Brain microvascular endothelial cell (primary cell): ENCODE data around the gene ZNF324.
A peak's percentile ranks its signal among the peaks of the same experiment; 100 is the strongest.

Experiments
- DNase-seq: peaks from one replicate; pipeline ENCODE4 v3.0.0-alpha.2; 2020
- H3K27ac ChIP-seq: fragments of 250-450 bp; sonication (Bioruptor Pico); 2 replicates; pipeline ENCODE4 v1.5.1; 2020; ENCODE audit warnings: mild to moderate bottlenecking, moderate library complexity
- H3K27me3 ChIP-seq: fragments of 250-450 bp; sonication (Bioruptor Pico); replicated peaks from 2 replicates; pipeline ENCODE4 v1.5.1; 2020; ENCODE audit warnings: mild to moderate bottlenecking
- H3K36me3 ChIP-seq: fragments of 250-450 bp; sonication (Bioruptor Pico); replicated peaks from 2 replicates; pipeline ENCODE4 v1.5.1; 2020; ENCODE audit warnings: mild to moderate bottlenecking
- H3K4me3 ChIP-seq: 2 replicates; pipeline ENCODE4 v1.5.1; 2011; ENCODE audit warnings: low read depth, mild to moderate bottlenecking, control low read depth, low read length, moderate library complexity
- CTCF ChIP-seq: IDR thresholded peaks from 2 replicates; pipeline ENCODE4 v1.5.1; 2011; ENCODE audit warnings: low read depth, mild to moderate bottlenecking, moderate library complexity, low read length, control low read depth, inconsistent platforms; ENCODE audit errors: missing control alignments
- in situ Hi-C: cut with HindIII; loops from 2 replicates; pipeline ENCODE4 v1.10.0; 2017; ENCODE audit warnings: low sequenced_read_pairs, low pct_ligation_motif_present

The ZNF324 gene

GRCh38 chr19:58511353-58512208, 44.7 kb downstream of the ZNF324 start, which contains the start of gene SLC27A5:
TSS of gene SLC27A5 (minus strand) at chr19:58511992. CDS start at chr19:58511955, 37 bp downstream.
- no peak for TF ChIP-seq CTCF
- no peak within 1 kb of the TSS for H3K27ac ChIP-seq
- in situ Hi-C loops: no loop called here
- peaks cover 6% of the 10 kb centered on the region for H3K36me3 ChIP-seq
- no peaks in the 10 kb centered on the region for H3K27me3 ChIP-seq
- no peak within 1 kb of the TSS for H3K4me3 ChIP-seq
- DNase-seq: no peak

- Histone ChIP-seq H3K4me3 (no peak overlapping the region), H3K36me3 (peaks cover 15% of the 10 kb centered on the region), H3K27me3 (no peaks in the 10 kb centered on the region), H3K27ac (no peak overlapping the region)
- no peak for DNase-seq
- no peak for TF ChIP-seq CTCF
- in situ Hi-C loops: no loop called here
These were observed 46.4 kb downstream of the ZNF324 start for GRCh38 chr19:58513213-58513693.

- Histone ChIP-seq H3K27me3 (no peaks in the 10 kb centered on the region), H3K27ac (no peak overlapping the region), H3K36me3 (peaks cover 15% of the 10 kb centered on the region), H3K4me3 (peak overlapping the region; percentile 56)
- in situ Hi-C loops: no loop called here
- DNase-seq: peak; percentile 62
- peak; percentile 54 for TF ChIP-seq CTCF
These were observed 47.0 kb downstream of the ZNF324 start for GRCh38 chr19:58513694-58514563.

- in situ Hi-C loops: no loop called here
- DNase-seq: no peak
- no peak overlapping the region for H3K27ac ChIP-seq
- no peaks in the 10 kb centered on the region for H3K27me3 ChIP-seq
- peak overlapping the region; percentile 56 for H3K4me3 ChIP-seq
- no peak for TF ChIP-seq CTCF
- peaks cover 15% of the 10 kb centered on the region for H3K36me3 ChIP-seq
These were observed 47.7 kb downstream of the ZNF324 start for GRCh38 chr19:58514564-58515022.

GRCh38 chr19:58515259-58515658, 48.4 kb downstream of the ZNF324 start:
- DNase-seq: no peak
- Histone ChIP-seq H3K27me3 (no peaks in the 10 kb centered on the region), H3K27ac (no peak overlapping the region), H3K4me3 (no peak overlapping the region), H3K36me3 (peaks cover 15% of the 10 kb centered on the region)
- TF ChIP-seq CTCF: no peak
- in situ Hi-C loops: no loop called here
